Ascending aorta (tissue), 2 donors: ENCODE results near the gene HABP4. TPM values are rescaled to one million over a fixed set of nuclear protein-coding genes. Genes with fewer than 3 reads are reported as not detected.

ENCODE experiments used
- DNase-seq, 2 donors: peaks; one replicate each; pipeline ENCODE4 v3.0.0-alpha.2; 2019; ENCODE audit warnings: low spot score in 2 of 2
- H3K27ac ChIP-seq, 2 donors: fragments of 200-600 bp; sonication (generic); one replicate each; pipeline ENCODE4 v1.5.1; 2016 to 2017; ENCODE audit warnings: mild to moderate bottlenecking in 1 of 2
- H3K27me3 ChIP-seq: fragments of 200-600 bp; sonication (generic); one replicate; pipeline ENCODE4 v1.5.1; 2017
- H3K36me3 ChIP-seq, 2 donors: fragments of 200-600 bp; sonication (generic); one replicate each; pipeline ENCODE4 v1.5.1; 2016
- H3K4me1 ChIP-seq, 2 donors: fragments of 200-600 bp; sonication (generic); one replicate each; pipeline ENCODE4 v1.5.1; 2016 to 2017; ENCODE audit warnings: mild to moderate bottlenecking in 1 of 2
- H3K4me3 ChIP-seq, 2 donors: fragments of 200-600 bp; sonication (generic); one replicate each; pipeline ENCODE4 v1.5.1; 2016 to 2017; ENCODE audit warnings: mild to moderate bottlenecking in 1 of 2
- H3K9me3 ChIP-seq, 2 donors: fragments of 200-600 bp; sonication (generic); one replicate each; pipeline ENCODE4 v1.5.1; 2016
- intact Hi-C: fragments of 100-400 bp; cut with DNase I; formaldehyde crosslinking; loops from one replicate; pipeline ENCODE4 v1.15.1; 2023
- total RNA-seq: library from RNA; depleted of rRNA; stranded (reverse); fragments of >200 nt; gene quantifications from one replicate; pipeline ENCODE4 v1.1.0, GENCODE V29; 2016
- TF ChIP-seq, protein P1 (sequence below), 3 experiments: fragments of 200-600 bp in 2 of 3; fragments of 450-650 bp in 1 of 3; sonication (generic) in 2 of 3; IDR thresholded peaks; one replicate each; pipeline ENCODE4 v1.5.1; 2016 to 2019; ENCODE audit warnings: antibody characterized with exemption in 3 of 3, mild to moderate bottlenecking in 1 of 3, moderate library complexity in 1 of 3

Gene HABP4
- total RNA-seq, 1 donor from 2014 or later, result 26.9 TPM

DNA sequence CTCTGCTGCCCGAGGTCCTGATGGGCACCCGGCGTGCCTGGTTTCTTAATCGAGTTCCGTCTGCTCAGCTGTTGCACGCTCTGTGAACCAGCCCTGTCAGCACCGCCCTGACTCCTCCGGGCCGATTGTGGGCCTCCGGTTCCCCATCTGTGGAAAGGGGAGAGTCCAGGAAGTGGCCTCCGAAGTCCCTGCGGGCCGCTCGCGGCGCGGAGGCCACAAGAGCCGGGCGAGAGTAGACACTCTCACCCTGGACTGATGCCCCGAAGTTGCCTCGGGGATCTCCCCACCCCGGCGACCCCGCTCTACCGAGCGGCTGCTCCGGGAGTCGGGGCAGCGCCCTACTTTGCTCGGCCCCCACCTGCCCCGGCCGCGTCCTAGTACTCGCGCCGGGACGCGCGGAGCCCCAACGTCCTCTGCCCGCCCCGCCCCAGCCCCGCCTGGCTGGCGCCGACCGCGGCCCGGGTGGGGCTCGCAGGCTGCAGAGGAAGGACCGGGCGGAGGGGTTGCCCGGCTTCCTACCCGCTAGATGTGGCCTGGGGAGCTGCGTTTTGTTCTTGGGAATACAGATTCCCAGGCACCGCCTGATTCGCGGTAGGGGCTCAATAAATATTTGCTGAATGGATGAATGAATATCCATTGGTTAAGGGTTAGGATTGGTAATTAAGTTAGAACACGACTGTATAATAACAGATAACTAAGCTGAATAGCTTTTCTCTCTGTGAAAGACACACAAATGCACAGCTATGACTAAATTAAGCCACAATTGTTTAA, 30.9 kb upstream of the HABP4 start:
- intact Hi-C loops, result loop anchor here (1.0 to 5.0 kb wide), 7 partner anchors 36 to 908 kb away; partner anchors contain the start of genes CDC14B and SLC35D2
- Histone ChIP-seq H3K4me3 (peak overlapping the region; percentile 77 to 92), H3K27me3 (no peaks in the 10 kb centered on the region), H3K27ac (peak overlapping the region; percentile 99), H3K36me3 (no peaks in the 10 kb centered on the region), H3K9me3 (no peaks in the 10 kb centered on the region), H3K4me1 (peaks cover 11 to 23% of the 10 kb centered on the region in 2 donors)
- DNase-seq, result peak in 1 of 2 donors; percentile 84
- TF ChIP-seq, protein P1, sequence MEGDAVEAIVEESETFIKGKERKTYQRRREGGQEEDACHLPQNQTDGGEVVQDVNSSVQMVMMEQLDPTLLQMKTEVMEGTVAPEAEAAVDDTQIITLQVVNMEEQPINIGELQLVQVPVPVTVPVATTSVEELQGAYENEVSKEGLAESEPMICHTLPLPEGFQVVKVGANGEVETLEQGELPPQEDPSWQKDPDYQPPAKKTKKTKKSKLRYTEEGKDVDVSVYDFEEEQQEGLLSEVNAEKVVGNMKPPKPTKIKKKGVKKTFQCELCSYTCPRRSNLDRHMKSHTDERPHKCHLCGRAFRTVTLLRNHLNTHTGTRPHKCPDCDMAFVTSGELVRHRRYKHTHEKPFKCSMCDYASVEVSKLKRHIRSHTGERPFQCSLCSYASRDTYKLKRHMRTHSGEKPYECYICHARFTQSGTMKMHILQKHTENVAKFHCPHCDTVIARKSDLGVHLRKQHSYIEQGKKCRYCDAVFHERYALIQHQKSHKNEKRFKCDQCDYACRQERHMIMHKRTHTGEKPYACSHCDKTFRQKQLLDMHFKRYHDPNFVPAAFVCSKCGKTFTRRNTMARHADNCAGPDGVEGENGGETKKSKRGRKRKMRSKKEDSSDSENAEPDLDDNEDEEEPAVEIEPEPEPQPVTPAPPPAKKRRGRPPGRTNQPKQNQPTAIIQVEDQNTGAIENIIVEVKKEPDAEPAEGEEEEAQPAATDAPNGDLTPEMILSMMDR (IDR thresholded peaks at IDR 0.05), result no peak

DNA sequence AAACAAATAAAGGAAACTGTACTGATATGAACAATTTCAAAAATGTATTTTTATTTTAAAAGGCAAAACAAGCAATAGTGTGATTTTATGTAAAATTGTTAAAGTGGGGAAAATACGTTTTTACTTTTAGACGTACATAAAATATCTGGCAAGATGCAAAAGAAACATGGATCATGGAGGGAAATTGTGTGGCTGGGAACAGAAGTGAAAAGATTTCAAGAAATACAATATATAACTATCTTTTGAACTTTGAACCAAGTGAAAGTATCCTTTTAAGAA, 30.3 kb upstream of the HABP4 start:
- H3K4me3 ChIP-seq, result peak overlapping the region; percentile 77 to 92
- H3K36me3 ChIP-seq, result no peaks in the 10 kb centered on the region
- H3K4me1 ChIP-seq, result peaks cover 11 to 23% of the 10 kb centered on the region in 2 donors
- TF ChIP-seq, protein P1 (IDR thresholded peaks at IDR 0.05), result no peak
- intact Hi-C loops, result loop anchor here (2.0 to 5.0 kb wide), 6 partner anchors 37 to 909 kb away; partner anchors contain the start of genes CDC14B and SLC35D2
- DNase-seq, result no peak
- peak overlapping the region; percentile 99 for H3K27ac ChIP-seq
- no peaks in the 10 kb centered on the region for H3K9me3 ChIP-seq
- no peaks in the 10 kb centered on the region for H3K27me3 ChIP-seq

DNA sequence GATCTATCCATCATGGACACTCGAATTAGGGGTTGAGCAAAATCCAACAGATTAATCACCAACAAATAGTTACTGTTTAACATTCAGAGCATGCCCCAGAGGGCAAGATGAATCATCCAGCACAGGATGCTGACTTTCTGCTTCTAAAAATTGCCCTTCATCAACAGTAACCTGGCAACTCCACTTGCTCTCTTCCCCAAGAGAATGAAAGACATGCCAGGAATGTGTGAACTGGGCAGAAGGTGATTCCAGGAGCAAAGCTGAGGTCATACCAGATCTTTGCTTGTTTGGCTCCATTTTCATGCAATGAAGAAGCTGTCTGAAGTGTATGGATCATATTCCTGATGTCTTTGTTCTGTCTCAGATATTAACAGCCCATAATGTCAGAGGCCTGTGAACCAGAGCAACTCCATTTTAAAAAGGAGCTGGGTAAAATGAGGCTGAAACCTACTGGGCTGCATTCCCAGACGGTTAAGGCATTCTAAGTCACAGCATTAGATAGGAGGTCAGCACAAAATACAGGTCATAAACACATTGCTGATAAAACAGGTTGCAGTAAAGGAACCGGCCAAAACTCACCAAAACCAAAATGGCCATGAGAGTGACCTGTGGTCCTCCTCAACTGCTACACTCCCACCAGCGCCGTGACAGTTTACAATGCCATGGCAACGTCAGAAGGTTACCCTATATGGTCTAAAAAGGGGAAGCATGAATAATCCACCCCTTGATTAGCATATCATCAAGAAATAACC, 29.3 kb upstream of the HABP4 start:
- H3K4me1 ChIP-seq, result peaks cover 11 to 23% of the 10 kb centered on the region in 2 donors
- TF ChIP-seq, protein P1 (IDR thresholded peaks at IDR 0.05), result no peak
- no peaks in the 10 kb centered on the region for H3K9me3 ChIP-seq
- no peaks in the 10 kb centered on the region for H3K36me3 ChIP-seq
- intact Hi-C loops, result no loop called here
- no peaks in the 10 kb centered on the region for H3K27me3 ChIP-seq
- peak in 1 of 2 donors; percentile 90 for DNase-seq
- H3K27ac ChIP-seq, result peak overlapping the region; percentile 99
- H3K4me3 ChIP-seq, result peak overlapping the region in 1 of 2 donors; percentile 92

DNA sequence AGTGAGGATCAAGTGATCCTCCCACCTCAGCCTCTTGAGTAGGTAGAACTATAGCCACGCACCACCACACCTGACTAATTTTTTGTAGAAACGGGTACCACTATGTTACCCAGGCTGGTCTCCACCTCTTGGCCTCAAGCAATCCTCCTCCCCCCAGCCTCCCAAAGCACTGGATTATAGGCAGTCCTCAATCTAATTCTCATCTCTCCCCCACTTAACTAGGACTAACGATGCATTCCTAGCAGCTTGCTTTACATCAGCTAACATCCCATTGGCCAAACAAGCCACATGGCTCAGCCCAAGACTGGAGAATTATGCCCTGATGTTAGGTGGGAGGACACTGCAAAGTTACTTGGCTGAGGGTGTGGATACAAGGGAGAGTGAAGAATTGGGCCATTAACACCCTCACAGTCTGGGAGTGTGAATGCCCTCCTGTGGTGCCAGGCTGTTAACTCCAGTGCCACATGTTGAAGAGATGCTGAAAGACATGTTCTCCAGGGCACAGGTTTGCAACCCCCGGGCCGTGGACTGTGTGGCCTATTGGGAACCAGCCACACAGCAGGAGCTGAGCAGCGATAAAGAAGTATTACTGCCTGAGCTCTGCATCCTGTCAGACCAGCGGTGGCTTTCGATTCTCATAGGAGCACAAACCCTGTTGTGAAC, 26.5 kb upstream of the HABP4 start:
- Histone ChIP-seq H3K4me3 (no peak overlapping the region), H3K27ac (peak overlapping the region; percentile 32 to 54), H3K9me3 (no peaks in the 10 kb centered on the region), H3K36me3 (no peaks in the 10 kb centered on the region), H3K4me1 (peaks cover 6 to 17% of the 10 kb centered on the region in 2 donors), H3K27me3 (no peaks in the 10 kb centered on the region)
- no peak for DNase-seq
- TF ChIP-seq, protein P1 (IDR thresholded peaks at IDR 0.05), result no peak
- intact Hi-C loops, result no loop called here

DNA sequence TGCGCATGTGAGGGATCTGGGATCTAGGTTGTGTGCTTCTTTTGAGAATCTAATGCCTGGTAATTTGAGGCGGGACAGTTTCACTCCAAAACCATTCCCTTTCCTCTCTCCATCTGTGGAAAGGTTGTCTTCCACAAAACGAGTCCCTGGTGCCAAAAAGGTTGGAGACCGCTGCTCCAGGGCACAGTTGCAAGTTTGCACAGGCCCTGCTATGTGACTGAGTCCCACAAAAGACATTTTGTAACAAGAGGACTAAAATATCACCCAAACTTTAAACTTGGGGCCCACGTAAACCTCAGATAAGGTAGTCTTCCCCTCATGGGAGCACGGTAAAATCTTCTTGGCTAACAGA, 26.0 kb upstream of the HABP4 start:
- peaks cover 6 to 17% of the 10 kb centered on the region in 2 donors for H3K4me1 ChIP-seq
- DNase-seq, result no peak
- TF ChIP-seq, protein P1 (IDR thresholded peaks at IDR 0.05), result no peak
- H3K36me3 ChIP-seq, result no peaks in the 10 kb centered on the region
- H3K9me3 ChIP-seq, result no peaks in the 10 kb centered on the region
- peak overlapping the region; percentile 32 to 54 for H3K27ac ChIP-seq
- no peak overlapping the region for H3K4me3 ChIP-seq
- H3K27me3 ChIP-seq, result no peaks in the 10 kb centered on the region
- intact Hi-C loops, result no loop called here
